ENCODE data around the gene PRKCE.
A peak's percentile ranks its signal among the peaks of the same experiment; 100 is the strongest.

Gene PRKCE

GRCh38 chr2:45631955-45632354 lies 19.5 kb upstream of the PRKCE start:
- no peaks in the 10 kb centered on the region for H3K9me3 ChIP-seq (ENCODE audit: control insufficient read depth, low read length)
- H3K27ac ChIP-seq (ENCODE audit: low read depth, low read length, severe bottlenecking) = no peak overlapping the region
- WGBS, 2 experiments (ENCODE audit: insufficient coverage in 2 of 2) = 80% methylated on average over 1 of the region's 3 CpGs; no CpG with 5 or more reads in 1 of the 2 experiments
- H3K36me3 ChIP-seq (ENCODE audit: control insufficient read depth, insufficient read depth, low read length) = no peaks in the 10 kb centered on the region
- no peaks in the 10 kb centered on the region for H3K4me1 ChIP-seq (ENCODE audit: control insufficient read depth, insufficient read depth, low read length, poor library complexity, severe bottlenecking)
- no peak overlapping the region for H3K4me3 ChIP-seq (ENCODE audit: extremely low read depth, insufficient read depth, low read length, poor library complexity, severe bottlenecking)

GRCh38 chr2:45634223-45634622 lies 17.3 kb upstream of the PRKCE start:
- 82 to 100% methylated on average over 1 to 4 of the region's 5 CpGs for WGBS, 2 experiments (ENCODE audit: insufficient coverage in 2 of 2)
- Histone ChIP-seq H3K4me3 (ENCODE audit: extremely low read depth, insufficient read depth, low read length, poor library complexity, severe bottlenecking) (no peak overlapping the region), H3K36me3 (ENCODE audit: control insufficient read depth, insufficient read depth, low read length) (no peaks in the 10 kb centered on the region)

GRCh38 chr2:45636008-45636407 lies 15.5 kb upstream of the PRKCE start:
- WGBS, 2 experiments (ENCODE audit: insufficient coverage in 2 of 2) = 89 to 100% methylated on average over 3 to 4 of the region's 5 CpGs
- Histone ChIP-seq H3K4me1 (ENCODE audit: control insufficient read depth, insufficient read depth, low read length, poor library complexity, severe bottlenecking) (no peaks in the 10 kb centered on the region), H3K4me3 (ENCODE audit: extremely low read depth, insufficient read depth, low read length, poor library complexity, severe bottlenecking) (no peak overlapping the region), H3K9me3 (ENCODE audit: control insufficient read depth, low read length) (no peaks in the 10 kb centered on the region), H3K36me3 (ENCODE audit: control insufficient read depth, insufficient read depth, low read length) (no peaks in the 10 kb centered on the region), H3K27ac (ENCODE audit: low read depth, low read length, severe bottlenecking) (no peak overlapping the region)

More at GRCh38 chr2:45634223-45634622, 17.3 kb upstream of the PRKCE start:
- H3K27ac ChIP-seq (ENCODE audit: low read depth, low read length, severe bottlenecking) = no peak overlapping the region
- H3K4me1 ChIP-seq (ENCODE audit: control insufficient read depth, insufficient read depth, low read length, poor library complexity, severe bottlenecking) = no peaks in the 10 kb centered on the region
- no peaks in the 10 kb centered on the region for H3K9me3 ChIP-seq (ENCODE audit: control insufficient read depth, low read length)

- H3K4me1 ChIP-seq (ENCODE audit: control insufficient read depth, insufficient read depth, low read length, poor library complexity, severe bottlenecking) = no peaks in the 10 kb centered on the region
- no peaks in the 10 kb centered on the region for H3K36me3 ChIP-seq (ENCODE audit: control insufficient read depth, insufficient read depth, low read length)
- H3K9me3 ChIP-seq (ENCODE audit: control insufficient read depth, low read length) = no peaks in the 10 kb centered on the region
- no peak overlapping the region for H3K4me3 ChIP-seq (ENCODE audit: extremely low read depth, insufficient read depth, low read length, poor library complexity, severe bottlenecking)
- 97 to 100% methylated on average over 1 to 4 of the region's 5 CpGs for WGBS, 2 experiments (ENCODE audit: insufficient coverage in 2 of 2)
- H3K27ac ChIP-seq (ENCODE audit: low read depth, low read length, severe bottlenecking) = no peak overlapping the region
Observed at GRCh38 chr2:45637440-45637839, 14.0 kb upstream of the PRKCE start.

- 84 to 88% methylated on average over 2 of the region's 2 CpGs for WGBS, 2 experiments (ENCODE audit: insufficient coverage in 2 of 2)
- no peak overlapping the region for H3K4me3 ChIP-seq (ENCODE audit: extremely low read depth, insufficient read depth, low read length, poor library complexity, severe bottlenecking)
- H3K4me1 ChIP-seq (ENCODE audit: control insufficient read depth, insufficient read depth, low read length, poor library complexity, severe bottlenecking) = peaks cover 4% of the 10 kb centered on the region
- H3K9me3 ChIP-seq (ENCODE audit: control insufficient read depth, low read length) = no peaks in the 10 kb centered on the region
- no peak overlapping the region for H3K27ac ChIP-seq (ENCODE audit: low read depth, low read length, severe bottlenecking)
- H3K36me3 ChIP-seq (ENCODE audit: control insufficient read depth, insufficient read depth, low read length) = no peaks in the 10 kb centered on the region
Observed at GRCh38 chr2:45640576-45640975, 10.9 kb upstream of the PRKCE start.

- no peak overlapping the region for H3K27ac ChIP-seq (ENCODE audit: low read depth, low read length, severe bottlenecking)
- no peaks in the 10 kb centered on the region for H3K36me3 ChIP-seq (ENCODE audit: control insufficient read depth, insufficient read depth, low read length)
- H3K9me3 ChIP-seq (ENCODE audit: control insufficient read depth, low read length) = no peaks in the 10 kb centered on the region
- peak overlapping the region; percentile 33 for H3K4me3 ChIP-seq (ENCODE audit: extremely low read depth, insufficient read depth, low read length, poor library complexity, severe bottlenecking)
- peaks cover 4% of the 10 kb centered on the region for H3K4me1 ChIP-seq (ENCODE audit: control insufficient read depth, insufficient read depth, low read length, poor library complexity, severe bottlenecking)
- 44 to 62% methylated on average over 8 to 9 of the region's 11 CpGs for WGBS, 2 experiments (ENCODE audit: insufficient coverage in 2 of 2)
Observed at GRCh38 chr2:45643095-45643494, 8.4 kb upstream of the PRKCE start.

- H3K4me3 ChIP-seq (ENCODE audit: extremely low read depth, insufficient read depth, low read length, poor library complexity, severe bottlenecking) = peak overlapping the region; percentile 33
- 13 to 14% methylated on average over 26 to 41 of the region's 49 CpGs for WGBS, 2 experiments (ENCODE audit: insufficient coverage in 2 of 2)
- no peaks in the 10 kb centered on the region for H3K9me3 ChIP-seq (ENCODE audit: control insufficient read depth, low read length)
- H3K4me1 ChIP-seq (ENCODE audit: control insufficient read depth, insufficient read depth, low read length, poor library complexity, severe bottlenecking) = peaks cover 4% of the 10 kb centered on the region
- no peaks in the 10 kb centered on the region for H3K36me3 ChIP-seq (ENCODE audit: control insufficient read depth, insufficient read depth, low read length)
- H3K27ac ChIP-seq (ENCODE audit: low read depth, low read length, severe bottlenecking) = no peak overlapping the region
Observed at GRCh38 chr2:45643543-45644542, 7.6 kb upstream of the PRKCE start.

- no peaks in the 10 kb centered on the region for H3K9me3 ChIP-seq (ENCODE audit: control insufficient read depth, low read length)
- H3K4me3 ChIP-seq (ENCODE audit: extremely low read depth, insufficient read depth, low read length, poor library complexity, severe bottlenecking) = no peak overlapping the region
- no peaks in the 10 kb centered on the region for H3K36me3 ChIP-seq (ENCODE audit: control insufficient read depth, insufficient read depth, low read length)
- peaks cover 4% of the 10 kb centered on the region for H3K4me1 ChIP-seq (ENCODE audit: control insufficient read depth, insufficient read depth, low read length, poor library complexity, severe bottlenecking)
- H3K27ac ChIP-seq (ENCODE audit: low read depth, low read length, severe bottlenecking) = no peak overlapping the region
- WGBS, 2 experiments (ENCODE audit: insufficient coverage in 2 of 2) = 100% methylated on average over 1 of the region's 2 CpGs; no CpG with 5 or more reads in 1 of the 2 experiments
Observed at GRCh38 chr2:45646289-45646688, 5.2 kb upstream of the PRKCE start.

- no peaks in the 10 kb centered on the region for H3K9me3 ChIP-seq (ENCODE audit: control insufficient read depth, low read length)
- 83% methylated on average over 2 to 8 of the region's 9 CpGs for WGBS, 2 experiments (ENCODE audit: insufficient coverage in 2 of 2)
- no peak overlapping the region for H3K4me3 ChIP-seq (ENCODE audit: extremely low read depth, insufficient read depth, low read length, poor library complexity, severe bottlenecking)
- H3K36me3 ChIP-seq (ENCODE audit: control insufficient read depth, insufficient read depth, low read length) = no peaks in the 10 kb centered on the region
- peaks cover 4% of the 10 kb centered on the region for H3K4me1 ChIP-seq (ENCODE audit: control insufficient read depth, insufficient read depth, low read length, poor library complexity, severe bottlenecking)
- no peak overlapping the region for H3K27ac ChIP-seq (ENCODE audit: low read depth, low read length, severe bottlenecking)
Observed at GRCh38 chr2:45647356-45647755, 4.1 kb upstream of the PRKCE start.

- no peaks in the 10 kb centered on the region for H3K9me3 ChIP-seq (ENCODE audit: control insufficient read depth, low read length)
- H3K27ac ChIP-seq (ENCODE audit: low read depth, low read length, severe bottlenecking) = no peak overlapping the region
- H3K4me1 ChIP-seq (ENCODE audit: control insufficient read depth, insufficient read depth, low read length, poor library complexity, severe bottlenecking) = peaks cover 3% of the 10 kb centered on the region
- 96% methylated on average over 2 of the region's 3 CpGs; no CpG with 5 or more reads in 1 of the 2 experiments for WGBS, 2 experiments (ENCODE audit: insufficient coverage in 2 of 2)
- no peak overlapping the region for H3K4me3 ChIP-seq (ENCODE audit: extremely low read depth, insufficient read depth, low read length, poor library complexity, severe bottlenecking)
- H3K36me3 ChIP-seq (ENCODE audit: control insufficient read depth, insufficient read depth, low read length) = no peaks in the 10 kb centered on the region
Observed at GRCh38 chr2:45647986-45648520, 3.4 kb upstream of the PRKCE start.

- WGBS, 2 experiments (ENCODE audit: insufficient coverage in 2 of 2) = 76 to 100% methylated on average over 1 to 2 of the region's 2 CpGs
- Histone ChIP-seq H3K36me3 (ENCODE audit: control insufficient read depth, insufficient read depth, low read length) (no peaks in the 10 kb centered on the region), H3K27ac (ENCODE audit: low read depth, low read length, severe bottlenecking) (no peak overlapping the region), H3K4me3 (ENCODE audit: extremely low read depth, insufficient read depth, low read length, poor library complexity, severe bottlenecking) (no peak overlapping the region), H3K9me3 (ENCODE audit: control insufficient read depth, low read length) (no peaks in the 10 kb centered on the region), H3K4me1 (ENCODE audit: control insufficient read depth, insufficient read depth, low read length, poor library complexity, severe bottlenecking) (no peaks in the 10 kb centered on the region)
Observed at GRCh38 chr2:45648636-45649035, 2.8 kb upstream of the PRKCE start.
